Activated CD4-positive, alpha-beta T cell treated with anti-CD3 and anti-CD28 coated beads, Interleukin-2, amount 10 ng/mL, durations not matched to agents 7 days and 5 days (primary cell): ENCODE data around the gene CCNG2. TPM values are rescaled to one million over a fixed set of nuclear protein-coding genes. Genes with fewer than 3 reads are reported as not detected.

Source experiments
- total RNA-seq, 2 experiments: library from RNA; stranded (reverse); gene quantifications; one replicate each; pipeline ENCODE4 v1.2.3, GENCODE V29; 2021

The CCNG2 gene
- total RNA-seq, 2 experiments from 2014 or later = 28.1 to 31.5 TPM

Other genes with a start within 250 kb of the CCNG2 start
- 10 to 100 TPM; 23.4 to 24.5 TPM for gene SEPTIN11, start 207.5 kb upstream of the CCNG2 start, total RNA-seq
- gene CCNI, start 81.2 kb upstream of the CCNG2 start, total RNA-seq = 100 to 1,000 TPM; 210 to 244 TPM